Muscle layer of duodenum (tissue), 2 donors: Measurements from ENCODE around the gene PRRX1.

Experiments
- H3K27ac ChIP-seq: one replicate; pipeline ENCODE4 v1.7.0; 2013; ENCODE audit warnings: mild to moderate bottlenecking, low read length
- H3K27me3 ChIP-seq: one replicate; pipeline ENCODE4 v1.7.0; 2013; ENCODE audit warnings: low read depth, mild to moderate bottlenecking, control low read depth, low read length
- H3K36me3 ChIP-seq, 2 donors: one replicate each; pipeline ENCODE4 v1.7.0; 2013; ENCODE audit warnings: low read length in 2 of 2, control low read depth in 1 of 2, mild to moderate bottlenecking in 1 of 2; ENCODE audit not compliant: insufficient read depth in 2 of 2, control insufficient read depth in 1 of 2
- H3K4me1 ChIP-seq, 2 donors: one replicate each; pipeline ENCODE4 v1.7.0; 2013; ENCODE audit warnings: low read length in 2 of 2, mild to moderate bottlenecking in 2 of 2, control low read depth in 1 of 2, moderate library complexity in 1 of 2; ENCODE audit not compliant: insufficient read depth in 2 of 2, control insufficient read depth in 1 of 2
- H3K4me3 ChIP-seq, 2 donors: one replicate each; pipeline ENCODE4 v1.7.0; 2013; ENCODE audit warnings: low read length in 2 of 2, low read depth in 1 of 2, mild to moderate bottlenecking in 1 of 2
- H3K9me3 ChIP-seq, 2 donors: one replicate each; pipeline ENCODE4 v1.7.0; 2013; ENCODE audit warnings: low read length in 2 of 2, control low read depth in 1 of 2, mild to moderate bottlenecking in 1 of 2; ENCODE audit not compliant: control insufficient read depth in 1 of 2
- donor health status: healthy.

PRRX1 gene

DNA sequence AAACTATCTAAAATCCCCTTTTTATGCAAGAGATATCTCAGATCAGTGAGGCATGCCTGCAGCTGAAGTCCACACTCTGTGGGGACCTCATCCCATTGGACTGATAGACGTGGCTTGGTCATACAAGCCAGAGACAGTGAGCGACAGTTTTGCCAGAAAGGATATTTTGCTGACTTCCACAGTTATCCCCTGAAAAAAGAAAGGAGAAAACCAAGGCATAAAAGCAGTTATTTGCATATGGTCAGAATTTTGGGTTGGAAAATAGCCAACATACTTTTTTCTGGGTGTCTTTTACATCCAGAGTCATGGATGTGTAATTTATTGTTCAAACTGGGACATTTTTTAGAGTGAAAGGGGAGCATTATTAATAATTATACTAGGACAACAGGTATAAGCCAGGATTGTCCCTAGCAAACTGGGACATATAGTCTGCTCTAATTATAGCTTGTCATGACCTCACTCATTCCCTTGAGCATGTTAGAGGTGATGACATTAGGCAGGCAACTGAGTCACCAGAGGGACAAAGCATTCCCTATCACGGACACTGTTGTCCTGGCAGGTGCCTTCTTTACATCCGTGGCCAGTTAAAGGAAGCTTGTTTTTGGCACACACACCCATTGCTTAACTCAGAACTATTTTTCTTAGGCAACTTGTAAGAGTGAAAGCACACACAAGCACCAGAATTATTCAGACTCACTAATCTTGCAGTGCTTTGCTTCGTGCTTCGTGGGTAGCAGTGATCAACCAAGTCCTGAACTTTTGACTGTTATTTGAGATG, 65.5 kb downstream of the PRRX1 start:
- no peaks in the 10 kb centered on the region for H3K27me3 ChIP-seq
- no peak overlapping the region for H3K4me3 ChIP-seq
- H3K27ac ChIP-seq, result no peak overlapping the region
- H3K9me3 ChIP-seq, result no peaks in the 10 kb centered on the region
- H3K4me1 ChIP-seq, result no peaks in the 10 kb centered on the region
- no peaks in the 10 kb centered on the region for H3K36me3 ChIP-seq

DNA sequence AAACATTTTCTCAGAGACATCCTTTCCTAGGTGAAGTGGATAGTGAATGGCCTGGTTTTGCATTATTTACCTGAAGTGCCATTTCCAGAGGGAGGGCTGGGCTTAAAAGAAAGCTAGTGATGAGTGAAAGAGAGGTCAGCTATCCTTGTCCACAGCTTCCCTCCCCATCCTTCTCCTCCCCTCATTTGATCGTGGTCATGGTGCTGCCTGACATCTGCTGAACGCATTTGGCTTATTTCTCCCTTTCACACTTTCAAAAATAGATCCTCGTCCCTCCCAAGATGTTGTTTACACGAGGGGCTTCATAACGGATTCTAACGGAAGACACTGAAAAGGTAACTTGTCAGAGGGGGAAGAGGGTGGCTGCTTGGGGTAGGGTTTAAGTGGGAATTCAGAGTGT, 66.1 kb downstream of the PRRX1 start:
- no peaks in the 10 kb centered on the region for H3K9me3 ChIP-seq
- H3K27ac ChIP-seq, result no peak overlapping the region
- H3K27me3 ChIP-seq, result no peaks in the 10 kb centered on the region
- no peaks in the 10 kb centered on the region for H3K36me3 ChIP-seq
- no peak overlapping the region for H3K4me3 ChIP-seq
- no peaks in the 10 kb centered on the region for H3K4me1 ChIP-seq

DNA sequence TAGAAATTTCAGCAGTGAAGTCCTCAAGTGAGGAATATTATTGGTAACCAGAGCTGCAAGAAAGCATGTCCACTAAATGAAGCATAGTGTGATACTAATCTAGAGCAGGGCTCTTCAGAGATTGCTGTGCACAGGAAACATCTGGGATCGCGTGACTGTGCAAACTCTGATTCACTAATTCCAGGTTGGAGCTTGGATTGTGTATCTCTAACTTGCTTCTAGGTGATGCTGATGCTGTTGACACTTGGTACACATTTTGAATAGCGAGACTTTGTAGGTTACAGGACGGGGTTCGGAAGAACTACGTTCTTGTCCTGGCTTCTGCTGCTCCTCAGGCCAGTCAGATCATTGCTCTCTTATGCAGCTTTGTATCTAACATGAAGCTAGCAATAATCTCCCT, 66.5 kb downstream of the PRRX1 start:
- Histone ChIP-seq H3K4me3 (no peak overlapping the region), H3K9me3 (no peaks in the 10 kb centered on the region), H3K27ac (no peak overlapping the region), H3K36me3 (no peaks in the 10 kb centered on the region), H3K27me3 (no peaks in the 10 kb centered on the region), H3K4me1 (no peaks in the 10 kb centered on the region)

DNA sequence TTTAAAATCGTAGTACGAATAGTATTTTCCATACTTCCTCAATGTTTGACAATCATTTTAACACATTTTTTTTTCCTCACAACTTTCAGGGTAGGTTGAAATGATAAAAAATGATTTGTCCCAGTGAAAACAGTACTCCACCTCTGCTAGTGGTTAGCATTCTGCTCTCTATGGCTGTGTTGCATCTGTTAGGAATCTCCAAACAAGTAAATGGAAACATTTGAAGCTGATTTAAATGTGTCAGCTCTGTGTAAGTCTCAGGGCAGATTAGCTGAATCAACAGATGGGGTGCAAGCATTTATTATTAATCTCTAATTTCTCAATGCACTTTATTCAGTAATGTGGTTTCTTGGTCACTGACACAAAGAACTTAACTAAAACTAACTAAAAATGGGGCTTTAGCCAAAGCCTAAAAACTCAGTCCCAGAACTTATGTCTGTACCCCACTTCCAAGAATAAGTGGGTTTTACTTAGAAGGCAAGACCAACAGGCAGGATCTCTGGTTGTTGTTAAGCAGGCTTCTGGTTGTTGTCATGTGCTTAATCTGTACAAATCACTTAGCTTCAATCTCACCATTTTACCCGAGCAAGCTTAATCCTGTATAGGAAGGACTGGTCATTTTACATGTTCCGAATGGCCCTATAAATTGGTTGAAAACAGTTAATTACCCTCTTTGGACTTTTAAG, 67.8 kb downstream of the PRRX1 start:
- Histone ChIP-seq H3K4me1 (no peaks in the 10 kb centered on the region), H3K27me3 (no peaks in the 10 kb centered on the region), H3K27ac (no peak overlapping the region), H3K4me3 (no peak overlapping the region), H3K36me3 (no peaks in the 10 kb centered on the region), H3K9me3 (no peaks in the 10 kb centered on the region)

DNA sequence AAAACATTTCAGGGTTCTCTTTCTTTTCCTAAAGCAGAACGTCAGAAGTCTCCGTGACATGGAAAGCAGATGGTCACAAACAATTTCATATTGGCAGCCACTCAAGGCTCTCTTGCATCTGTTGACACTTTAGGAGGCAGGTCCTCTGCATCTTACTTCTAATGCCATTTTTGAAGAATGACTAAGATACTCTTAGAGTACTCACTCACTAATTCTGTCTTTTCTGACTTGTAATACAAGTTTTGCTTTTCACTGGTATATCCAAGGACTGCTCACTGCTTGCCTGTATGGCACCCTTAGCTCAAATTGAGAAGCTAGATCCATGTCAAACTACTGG, 68.3 kb downstream of the PRRX1 start:
- H3K36me3 ChIP-seq, result no peaks in the 10 kb centered on the region
- H3K27ac ChIP-seq, result no peak overlapping the region
- H3K27me3 ChIP-seq, result no peaks in the 10 kb centered on the region
- no peaks in the 10 kb centered on the region for H3K9me3 ChIP-seq
- no peaks in the 10 kb centered on the region for H3K4me1 ChIP-seq
- no peak overlapping the region for H3K4me3 ChIP-seq

DNA sequence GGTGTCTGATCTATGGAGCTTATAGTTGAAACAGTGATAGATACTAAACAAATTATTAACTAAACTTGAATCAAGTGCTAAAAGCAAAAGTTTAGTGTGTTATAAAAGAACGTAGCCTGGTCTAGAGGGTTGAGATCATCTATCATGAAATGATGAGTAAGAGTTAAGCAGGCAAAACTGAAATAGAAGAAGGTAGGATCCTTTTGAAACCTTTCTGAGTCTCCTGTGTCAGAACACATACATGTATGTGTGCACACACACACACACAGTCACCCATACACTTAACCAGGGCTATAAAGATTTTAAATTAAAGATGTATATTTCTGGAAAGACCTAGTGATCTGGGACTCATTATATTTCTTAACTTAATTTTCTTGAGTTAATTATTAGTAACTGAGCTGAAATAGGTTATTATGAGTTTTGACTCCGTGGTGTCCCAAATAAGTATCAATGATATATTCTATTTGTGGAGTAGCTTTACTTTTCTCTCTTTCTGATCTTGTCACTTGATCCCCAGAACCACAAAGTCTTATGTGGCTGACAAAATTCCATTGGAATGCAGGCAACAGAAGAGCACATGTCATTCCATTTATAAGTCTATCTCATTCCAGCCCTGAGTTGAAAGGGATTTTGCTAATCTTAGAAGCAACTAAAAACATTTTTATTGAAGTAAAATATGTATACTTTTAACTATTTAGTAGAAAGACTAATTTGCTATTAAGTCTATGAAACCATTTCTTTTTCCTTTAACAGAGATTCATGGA, 70.7 kb downstream of the PRRX1 start:
- Histone ChIP-seq H3K36me3 (no peaks in the 10 kb centered on the region), H3K27ac (no peak overlapping the region), H3K27me3 (no peaks in the 10 kb centered on the region), H3K9me3 (no peaks in the 10 kb centered on the region), H3K4me1 (no peaks in the 10 kb centered on the region), H3K4me3 (no peak overlapping the region)

DNA sequence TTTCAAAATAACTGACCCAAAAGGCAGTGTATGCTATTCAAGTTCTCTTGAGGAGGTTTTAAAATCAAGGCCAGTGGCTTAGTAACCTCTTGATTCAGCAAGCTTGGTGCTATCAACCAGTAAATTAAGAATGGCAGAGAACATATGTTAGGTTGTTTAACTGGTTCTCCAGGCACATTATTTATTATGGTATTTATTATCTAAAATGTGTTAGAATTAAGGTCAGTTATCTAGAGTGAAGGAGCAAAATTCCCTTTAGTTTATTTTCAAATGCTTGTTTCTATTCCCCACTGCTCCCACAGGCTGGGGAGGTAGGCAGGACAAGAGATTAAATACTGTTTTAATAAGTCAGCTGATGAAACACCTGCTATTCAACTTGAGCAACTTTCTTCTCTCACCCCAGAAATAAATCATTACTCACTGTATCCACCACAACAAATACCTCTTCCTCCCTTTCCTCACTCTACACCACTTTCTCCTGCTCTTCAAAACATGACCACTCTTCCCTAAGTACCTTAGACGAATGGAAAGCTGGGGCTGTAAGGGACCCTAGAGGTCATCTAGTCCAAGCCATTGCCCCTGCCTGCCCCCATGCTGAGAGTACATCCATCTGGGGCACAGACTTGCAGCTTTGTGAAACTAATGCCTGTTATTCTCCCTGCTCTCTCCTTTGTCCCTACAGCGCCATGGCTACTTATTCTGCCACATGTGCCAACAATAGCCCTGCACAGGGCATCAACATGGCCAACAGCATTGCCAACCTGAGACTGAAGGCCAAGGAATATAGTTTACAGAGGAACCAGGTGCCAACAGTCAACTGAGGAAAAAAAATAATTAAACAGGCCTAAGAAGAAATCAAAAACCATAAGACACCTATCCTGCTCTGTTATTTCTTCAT, 71.7 kb downstream of the PRRX1 start:
- no peak overlapping the region for H3K27ac ChIP-seq

DNA sequence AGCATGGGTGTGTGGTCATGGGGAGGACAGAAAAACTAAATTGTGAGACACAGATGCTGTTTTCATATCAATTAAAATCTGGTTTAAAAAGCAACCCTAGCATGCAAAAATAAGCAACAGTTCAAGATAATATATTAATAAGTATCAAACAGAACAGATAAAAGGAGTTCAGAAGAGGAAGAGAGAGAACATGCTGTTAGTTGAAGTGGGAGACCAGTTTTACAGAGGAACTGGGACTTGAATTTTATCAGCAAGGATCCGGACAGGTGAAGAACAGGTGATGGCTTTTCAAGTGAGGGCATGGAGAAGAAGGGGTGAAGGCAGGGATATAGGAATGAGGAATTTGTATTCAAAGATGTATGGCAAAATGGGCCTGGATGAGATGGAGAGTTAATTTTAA, 75.9 kb downstream of the PRRX1 start:
- Histone ChIP-seq H3K27me3 (no peaks in the 10 kb centered on the region), H3K36me3 (no peaks in the 10 kb centered on the region), H3K4me3 (no peak overlapping the region), H3K9me3 (no peaks in the 10 kb centered on the region), H3K4me1 (no peaks in the 10 kb centered on the region), H3K27ac (no peak overlapping the region)

More for the DNA sequence above, 71.7 kb downstream of the PRRX1 start:
- H3K36me3 ChIP-seq, result no peaks in the 10 kb centered on the region
- no peaks in the 10 kb centered on the region for H3K4me1 ChIP-seq
- no peaks in the 10 kb centered on the region for H3K9me3 ChIP-seq
- no peak overlapping the region for H3K4me3 ChIP-seq
- no peaks in the 10 kb centered on the region for H3K27me3 ChIP-seq

DNA sequence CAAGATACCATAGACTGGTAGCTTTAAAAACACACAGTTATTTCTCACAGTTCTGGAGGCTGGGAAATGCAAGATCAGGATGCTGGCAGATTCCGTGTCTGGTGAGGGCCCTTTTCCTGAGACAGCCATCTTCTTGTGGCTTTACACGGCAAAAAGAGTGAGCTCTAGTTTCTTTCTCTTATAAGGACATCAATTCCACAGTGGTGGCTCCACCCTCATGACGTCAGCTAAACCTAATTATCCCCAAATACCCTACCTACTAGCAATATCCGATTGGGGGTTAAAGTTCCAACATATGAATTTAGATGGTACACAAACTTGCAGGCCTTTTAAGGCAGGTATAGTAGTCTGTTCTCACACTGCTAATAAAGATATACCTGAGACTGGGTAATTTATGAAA, 77.7 kb downstream of the PRRX1 start:
- Histone ChIP-seq H3K27ac (no peak overlapping the region), H3K9me3 (no peaks in the 10 kb centered on the region), H3K27me3 (no peaks in the 10 kb centered on the region), H3K4me3 (no peak overlapping the region), H3K4me1 (no peaks in the 10 kb centered on the region), H3K36me3 (no peaks in the 10 kb centered on the region)

DNA sequence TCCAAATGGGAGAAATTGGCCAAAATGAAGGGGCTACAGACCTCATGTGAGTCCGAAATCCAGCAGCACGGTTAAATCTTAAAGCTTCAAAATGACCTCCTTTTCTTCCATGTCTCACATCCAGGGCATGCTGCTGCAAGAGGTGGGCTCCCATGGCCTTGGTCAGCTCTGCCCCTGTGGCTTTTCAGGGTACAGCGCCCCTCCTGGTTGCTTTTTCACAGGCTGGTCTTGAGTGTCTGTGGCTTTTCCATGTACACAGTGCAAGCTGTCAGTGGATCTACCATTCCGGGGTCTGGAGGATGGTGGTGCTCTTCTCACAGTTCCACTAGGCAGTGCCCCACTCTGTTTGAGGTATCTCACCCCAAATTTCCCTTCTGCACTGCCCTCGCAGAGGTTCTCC, 78.7 kb downstream of the PRRX1 start:
- Histone ChIP-seq H3K4me1 (no peaks in the 10 kb centered on the region), H3K27ac (no peak overlapping the region), H3K9me3 (no peaks in the 10 kb centered on the region), H3K36me3 (no peaks in the 10 kb centered on the region), H3K27me3 (no peaks in the 10 kb centered on the region), H3K4me3 (no peak overlapping the region)

DNA sequence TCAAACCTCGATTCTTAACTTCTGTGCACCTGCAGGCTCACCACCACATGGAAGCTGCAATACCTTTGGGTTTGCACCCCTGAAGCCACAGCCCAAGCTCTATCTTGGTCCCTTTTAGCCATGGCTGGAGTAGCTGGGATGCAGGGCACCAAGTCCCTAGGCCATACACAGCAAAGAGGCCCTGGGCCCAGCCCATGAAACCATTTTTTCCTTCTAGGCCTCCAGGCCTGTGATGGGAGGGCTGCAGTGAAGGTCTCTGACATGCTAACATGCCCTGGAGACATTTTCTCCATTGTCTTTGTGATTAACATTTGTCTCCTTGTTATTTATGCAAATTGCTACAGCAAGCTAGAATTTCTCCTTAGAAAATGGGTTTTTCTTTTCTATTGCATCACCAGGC, 79.2 kb downstream of the PRRX1 start:
- Histone ChIP-seq H3K9me3 (no peaks in the 10 kb centered on the region), H3K4me3 (no peak overlapping the region), H3K4me1 (no peaks in the 10 kb centered on the region), H3K27ac (no peak overlapping the region), H3K27me3 (no peaks in the 10 kb centered on the region), H3K36me3 (no peaks in the 10 kb centered on the region)
